Thyroid gland (tissue), 4 donors: ENCODE measurements around the gene RAI1. TPM values are rescaled to one million over a fixed set of nuclear protein-coding genes. Genes with fewer than 3 reads are reported as not detected.

Source experiments
- DNase-seq, 2 donors: peaks; one replicate each; pipeline ENCODE4 v3.0.0-alpha.2; 2019
- H3K27ac ChIP-seq, 3 donors: fragments of 200-600 bp; sonication (generic); 1 replicate in 2 of 3; 2 replicates in 1 of 3; pipeline ENCODE4 v1.5.1; 2016 to 2019; ENCODE audit warnings: mild to moderate bottlenecking in 1 of 3, moderate library complexity in 1 of 3
- H3K27me3 ChIP-seq: fragments of 200-600 bp; sonication (generic); one replicate; pipeline ENCODE4 v1.5.1; 2019
- H3K36me3 ChIP-seq, 2 donors: fragments of 200-600 bp; sonication (generic); one replicate each; pipeline ENCODE4 v1.5.1; 2016 to 2019
- H3K4me1 ChIP-seq, 2 donors: fragments of 200-600 bp; sonication (generic); one replicate each; pipeline ENCODE4 v1.5.1; 2017 to 2019
- H3K4me3 ChIP-seq, 3 donors: fragments of 200-600 bp; sonication (generic); replicated peaks in 1 of 3; 1 replicate in 2 of 3; 2 replicates in 1 of 3; pipeline ENCODE4 v1.5.1; 2016; ENCODE audit warnings: mild to moderate bottlenecking in 1 of 3
- H3K9me3 ChIP-seq: fragments of 200-600 bp; sonication (generic); one replicate; pipeline ENCODE4 v1.5.1; 2017
- CTCF ChIP-seq, 6 experiments: fragments of 200-600 bp in 3 of 6; fragments of 450-650 bp in 3 of 6; sonication (generic) in 3 of 6; IDR thresholded peaks; one replicate each; pipeline ENCODE4 v1.5.1; 2016 to 2019; ENCODE audit warnings: antibody characterized with exemption in 6 of 6, mild to moderate bottlenecking in 2 of 6, inconsistent platforms in 1 of 6, moderate library complexity in 1 of 6
- POLR2A ChIP-seq, 2 donors: fragments of 450-650 bp; IDR thresholded peaks; one replicate each; pipeline ENCODE4 v1.6.1; 2017; ENCODE audit warnings: antibody characterized with exemption in 2 of 2, mild to moderate bottlenecking in 2 of 2, moderate library complexity in 1 of 2
- WGBS, 2 donors: methylation state at CpG; one replicate each; pipeline ENCODE4 v1.1.5; 2017; 5-methylcytosine and 5-hydroxymethylcytosine counted together
- intact Hi-C: fragments of 100-400 bp; cut with DNase I; formaldehyde crosslinking; loops from one replicate; pipeline ENCODE4 v1.15.1; 2023
- total RNA-seq, 4 donors: library from RNA; depleted of rRNA; stranded (reverse); fragments of >200 nt; gene quantifications; one replicate each; pipeline ENCODE4 v1.2.3, GENCODE V29; 2016

RAI1 gene
- total RNA-seq, 4 donors from 2014 or later = 19.1 to 52.3 (median 34.1) TPM

GRCh38 chr17:17745476-17746455, 64.5 kb downstream of the RAI1 start:
- Histone ChIP-seq H3K36me3 (no peaks in the 10 kb centered on the region), H3K27ac (no peak overlapping the region), H3K4me1 (peaks cover 26 to 45% of the 10 kb centered on the region in 2 donors), H3K27me3 (no peaks in the 10 kb centered on the region), H3K4me3 (no peak overlapping the region), H3K9me3 (no peaks in the 10 kb centered on the region)
- intact Hi-C loops = no loop called here
- TF ChIP-seq POLR2A (IDR thresholded peaks at IDR 0.05) (no peak), CTCF (IDR thresholded peaks at IDR 0.05) (no peak)
- WGBS, 2 donors = 85 to 90% methylated on average over 21 to 27 of the region's 33 CpGs
- no peak for DNase-seq

GRCh38 chr17:17748179-17748578, 66.9 kb downstream of the RAI1 start:
- Histone ChIP-seq H3K36me3 (no peaks in the 10 kb centered on the region), H3K4me3 (no peak overlapping the region), H3K27ac (peak overlapping the region in 1 of 3 donors; percentile 23), H3K9me3 (no peaks in the 10 kb centered on the region), H3K27me3 (no peaks in the 10 kb centered on the region), H3K4me1 (peaks cover 15 to 39% of the 10 kb centered on the region in 2 donors)
- 97% methylated on average over 3 of the region's 3 CpGs for WGBS, 2 donors
- intact Hi-C loops = no loop called here
- TF ChIP-seq POLR2A (IDR thresholded peaks at IDR 0.05) = no peak
- TF ChIP-seq CTCF (IDR thresholded peaks at IDR 0.05) = no peak
- no peak for DNase-seq

- 91 to 94% methylated on average over 8 of the region's 8 CpGs for WGBS, 2 donors
- Histone ChIP-seq H3K4me1 (peaks cover 18 to 39% of the 10 kb centered on the region in 2 donors), H3K9me3 (no peaks in the 10 kb centered on the region)
Measured at GRCh38 chr17:17748604-17749003, 67.3 kb downstream of the RAI1 start.

GRCh38 chr17:17749025-17749772, 67.9 kb downstream of the RAI1 start:
- no peaks in the 10 kb centered on the region for H3K27me3 ChIP-seq
- intact Hi-C loops = no loop called here
- H3K9me3 ChIP-seq = no peaks in the 10 kb centered on the region
- no peaks in the 10 kb centered on the region for H3K36me3 ChIP-seq
- peaks cover 22 to 42% of the 10 kb centered on the region in 2 donors for H3K4me1 ChIP-seq
- WGBS, 2 donors = 77 to 88% methylated on average over 17 of the region's 17 CpGs
- H3K4me3 ChIP-seq = no peak overlapping the region
- no peak overlapping the region for H3K27ac ChIP-seq
- no peak for DNase-seq
- no peak for TF ChIP-seq POLR2A (IDR thresholded peaks at IDR 0.05)
- no peak for TF ChIP-seq CTCF (IDR thresholded peaks at IDR 0.05)

More at GRCh38 chr17:17748604-17749003, 67.3 kb downstream of the RAI1 start:
- no peak overlapping the region for H3K27ac ChIP-seq
- no peak for TF ChIP-seq CTCF (IDR thresholded peaks at IDR 0.05)
- no peak for TF ChIP-seq POLR2A (IDR thresholded peaks at IDR 0.05)
- no peaks in the 10 kb centered on the region for H3K36me3 ChIP-seq
- intact Hi-C loops = no loop called here
- H3K27me3 ChIP-seq = no peaks in the 10 kb centered on the region
- no peak overlapping the region for H3K4me3 ChIP-seq
- DNase-seq = no peak
